ENCODE results near the gene ACAD10.
A peak's percentile ranks its signal among the peaks of the same experiment; 100 is the strongest.
"Not testable (repeated sequence)": the region's sequence is repeated elsewhere in the genome, so short reads cannot be mapped to it uniquely, and the experiment has no call there.

The ACAD10 gene

GRCh38 chr12:111685811-111686573 is at the start of gene ACAD10, which contains the start of gene BRAP:
ACAD10 (plus strand) TSS chr12:111686053; CDS start chr12:111692710, 6,657 bp downstream.
BRAP (minus strand) TSS chr12:111685956; CDS start chr12:111685792, 164 bp downstream.
- peak; percentile 73 for DNase-seq (ENCODE audit: low read depth, low spot score)

- DNase-seq (ENCODE audit: low read depth, low spot score) = no peak
Observed at GRCh38 chr12:111636209-111636945, 49.5 kb upstream of the ACAD10 start.

GRCh38 chr12:111638556-111638955 is 47.3 kb upstream of the ACAD10 start:
- DNase-seq (ENCODE audit: low read depth, low spot score) = no peak

DNA sequence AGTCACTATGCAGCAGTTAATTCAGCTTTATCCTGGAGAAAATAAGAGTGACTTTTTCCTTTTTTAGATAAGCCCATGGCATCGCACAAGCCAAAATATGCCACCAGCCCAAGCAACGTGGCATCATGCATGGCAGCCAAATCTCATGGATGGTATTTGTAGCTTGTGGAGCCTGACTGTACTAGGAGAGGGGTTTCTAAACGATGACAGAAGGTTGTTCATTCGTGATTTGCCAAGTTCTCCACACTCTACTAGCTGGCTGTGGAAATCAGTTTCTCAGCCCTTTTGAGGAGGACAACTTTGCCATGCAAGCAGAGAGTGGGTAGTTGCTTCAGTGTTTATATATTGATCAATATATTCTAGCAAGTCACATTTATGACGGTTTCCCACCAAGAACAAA is 45.3 kb upstream of the ACAD10 start:
- DNase-seq (ENCODE audit: low read depth, low spot score) = no peak

- DNase-seq (ENCODE audit: low read depth, low spot score) = no peak
Observed at GRCh38 chr12:111642681-111643426, 43.0 kb upstream of the ACAD10 start.

DNA sequence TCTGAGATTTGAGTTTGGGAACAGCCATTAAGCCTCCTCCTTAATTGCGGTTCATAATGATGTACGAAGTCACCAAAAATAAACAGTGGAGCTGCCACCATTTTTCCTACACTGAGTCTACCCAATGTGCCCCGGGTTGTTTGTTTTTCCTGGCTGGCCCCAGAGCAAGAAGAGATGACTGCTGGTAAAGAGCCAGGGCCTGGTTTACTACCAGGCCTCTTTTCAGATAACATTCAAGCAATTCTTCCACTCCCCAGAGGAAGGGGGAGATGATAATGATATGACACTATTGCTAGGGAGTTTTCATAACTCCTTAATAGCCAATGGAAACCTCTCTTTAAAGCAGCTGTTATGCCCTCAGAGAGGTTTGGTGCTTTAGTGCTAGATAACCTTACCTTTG is 42.4 kb upstream of the ACAD10 start:
- DNase-seq (ENCODE audit: low read depth, low spot score) = no peak

GRCh38 chr12:111645433-111645832 is 40.4 kb upstream of the ACAD10 start:
- no peak for DNase-seq (ENCODE audit: low read depth, low spot score)

DNA sequence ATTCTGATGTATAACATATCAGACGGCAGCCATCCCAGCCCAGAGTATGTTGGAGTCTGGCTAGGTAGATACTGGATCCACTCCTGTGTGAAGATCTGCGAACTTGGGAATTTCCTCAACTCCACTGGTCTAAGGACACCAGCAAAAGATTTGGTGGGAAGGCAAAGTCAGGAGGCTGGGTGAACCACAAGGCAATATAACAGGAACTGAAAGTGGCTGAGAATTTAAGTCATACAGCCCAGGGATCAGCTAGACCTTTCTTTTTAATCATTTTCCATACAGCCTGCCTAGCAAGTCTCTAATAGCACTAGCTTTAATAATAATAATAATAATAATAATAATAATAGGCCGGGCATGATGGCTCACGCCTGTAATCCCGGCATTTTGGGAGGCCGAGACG is 34.9 kb upstream of the ACAD10 start:
- no peak for DNase-seq (ENCODE audit: low read depth, low spot score)

GRCh38 chr12:111652530-111652929 is 33.3 kb upstream of the ACAD10 start:
- not testable (repeated sequence) for DNase-seq (ENCODE audit: low read depth, low spot score)

DNA sequence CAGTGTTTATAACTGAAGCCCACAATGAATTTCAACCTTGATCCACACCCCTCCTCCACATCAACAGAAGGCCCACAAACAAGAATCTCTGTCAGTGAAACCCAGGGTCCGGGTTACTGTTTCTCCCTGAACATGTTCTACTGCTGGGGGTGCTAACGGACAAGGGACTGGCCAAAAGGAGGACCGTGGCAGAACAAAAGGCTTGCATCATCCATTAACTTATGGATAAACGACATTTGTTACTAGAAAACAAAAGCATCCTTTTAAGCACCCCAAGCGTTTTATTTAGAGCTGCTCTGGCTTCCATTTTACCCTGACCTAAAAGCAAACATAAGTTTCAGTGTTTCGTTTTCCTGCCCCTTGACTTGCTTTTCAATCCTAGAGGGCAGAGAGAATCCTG is 32.3 kb upstream of the ACAD10 start:
- no peak for DNase-seq (ENCODE audit: low read depth, low spot score)

- DNase-seq (ENCODE audit: low read depth, low spot score) = no peak
Observed at GRCh38 chr12:111655356-111655755, 30.5 kb upstream of the ACAD10 start.

- no peak for DNase-seq (ENCODE audit: low read depth, low spot score)
Observed at GRCh38 chr12:111656016-111656415, 29.8 kb upstream of the ACAD10 start.

GRCh38 chr12:111664499-111664898 is 21.4 kb upstream of the ACAD10 start:
- no peak for DNase-seq (ENCODE audit: low read depth, low spot score)

GRCh38 chr12:111664961-111665865 is 20.6 kb upstream of the ACAD10 start:
- no peak for DNase-seq (ENCODE audit: low read depth, low spot score)

DNA sequence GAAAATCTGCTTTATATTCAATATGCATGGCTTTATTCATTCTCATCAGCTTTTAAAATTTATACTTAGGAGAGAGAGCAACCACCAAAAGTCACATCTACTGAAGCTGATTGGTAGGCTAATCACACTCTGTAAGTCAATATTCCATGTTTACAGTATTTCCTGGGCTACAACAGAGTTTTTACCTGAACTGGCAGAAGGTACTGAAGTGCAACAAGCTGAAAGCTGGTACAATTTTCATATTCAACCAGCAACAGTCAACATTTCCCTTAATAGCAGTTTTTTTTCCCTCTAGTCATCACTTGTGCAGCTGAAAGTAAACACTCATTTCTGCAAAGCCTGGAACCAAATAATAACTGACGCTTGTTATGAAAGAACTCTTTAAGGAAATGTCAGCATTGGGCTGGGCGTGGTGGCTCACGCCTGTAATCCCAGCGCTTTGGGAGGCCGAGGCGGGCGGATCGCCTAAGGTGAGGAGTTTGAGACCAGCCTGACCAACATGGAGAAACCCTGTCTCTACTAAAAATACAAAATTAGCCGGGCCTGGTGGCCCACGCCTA is 13.0 kb upstream of the ACAD10 start:
- DNase-seq (ENCODE audit: low read depth, low spot score) = no peak

DNA sequence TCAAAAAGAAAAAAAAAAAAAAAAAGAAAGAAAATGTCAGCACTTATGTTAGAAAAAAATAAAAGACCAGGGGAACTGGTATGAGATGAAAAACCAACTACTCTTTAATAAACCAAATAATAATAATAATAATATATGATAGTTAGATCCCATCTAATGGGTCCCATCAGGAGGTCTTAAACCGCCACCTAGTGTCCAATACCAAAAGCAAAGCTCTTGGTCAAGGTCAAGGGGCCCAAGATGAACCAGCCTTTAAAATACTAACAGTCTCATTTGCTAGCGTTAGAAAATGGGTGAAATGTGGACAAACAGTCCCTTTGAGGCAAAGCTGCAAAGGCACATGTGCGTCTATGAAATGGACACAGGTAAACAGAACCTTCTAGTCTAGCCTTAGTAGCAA is 12.3 kb upstream of the ACAD10 start:
- no peak for DNase-seq (ENCODE audit: low read depth, low spot score)

DNA sequence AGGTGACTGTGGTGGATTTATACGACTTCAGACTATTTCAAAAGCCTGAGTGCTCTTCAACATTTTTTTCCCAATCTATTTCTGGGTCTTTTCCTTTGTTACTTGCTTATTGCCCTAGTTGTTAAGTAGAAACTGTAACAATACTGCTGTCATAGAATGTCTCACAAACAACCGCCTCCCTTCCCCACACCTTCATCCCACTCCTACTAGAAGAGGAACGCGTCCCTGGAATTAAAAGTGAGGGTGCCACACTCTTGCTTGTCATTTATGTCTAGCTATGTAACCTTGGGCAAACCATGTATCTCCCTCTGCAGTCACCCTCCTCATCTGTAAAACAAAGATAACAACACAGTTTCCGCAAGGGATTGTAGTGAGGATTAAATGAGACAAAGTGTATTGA is 8.7 kb upstream of the ACAD10 start:
- no peak for DNase-seq (ENCODE audit: low read depth, low spot score)

DNA sequence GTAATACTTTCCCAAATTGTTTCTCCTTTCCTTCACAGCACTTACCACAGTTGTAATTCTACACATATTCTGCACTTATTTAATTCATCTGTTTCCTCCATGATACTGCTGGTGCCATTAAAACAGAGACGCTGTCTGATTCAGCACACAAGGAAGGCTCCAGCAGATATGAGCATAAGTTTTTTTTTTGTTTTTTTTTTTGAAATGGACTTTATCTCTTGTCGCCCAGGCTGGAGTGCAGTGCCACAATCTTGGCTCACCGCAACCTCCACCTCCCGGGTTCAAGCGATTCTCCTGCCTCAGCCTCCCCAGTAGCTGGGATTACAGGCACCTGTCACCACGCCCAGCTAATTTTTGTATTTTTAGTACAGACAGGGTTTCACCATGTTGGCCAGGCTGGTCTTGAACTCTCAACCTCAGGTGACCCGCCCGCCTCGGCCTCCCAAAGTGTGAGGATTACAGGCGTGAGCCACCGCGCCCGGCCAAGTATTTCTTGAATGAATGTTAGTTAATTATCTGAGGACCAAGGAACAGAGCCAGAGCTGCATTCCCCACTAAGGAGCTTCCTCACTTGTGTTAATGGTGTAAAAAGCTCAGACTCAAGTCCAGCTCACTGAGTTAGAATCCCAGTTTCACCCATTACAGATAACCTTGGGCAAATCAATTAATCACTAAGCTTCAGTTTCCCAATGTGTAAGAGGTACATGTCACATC is 1.2 kb upstream of the ACAD10 start:
- DNase-seq (ENCODE audit: low read depth, low spot score) = not testable (repeated sequence)

DNA sequence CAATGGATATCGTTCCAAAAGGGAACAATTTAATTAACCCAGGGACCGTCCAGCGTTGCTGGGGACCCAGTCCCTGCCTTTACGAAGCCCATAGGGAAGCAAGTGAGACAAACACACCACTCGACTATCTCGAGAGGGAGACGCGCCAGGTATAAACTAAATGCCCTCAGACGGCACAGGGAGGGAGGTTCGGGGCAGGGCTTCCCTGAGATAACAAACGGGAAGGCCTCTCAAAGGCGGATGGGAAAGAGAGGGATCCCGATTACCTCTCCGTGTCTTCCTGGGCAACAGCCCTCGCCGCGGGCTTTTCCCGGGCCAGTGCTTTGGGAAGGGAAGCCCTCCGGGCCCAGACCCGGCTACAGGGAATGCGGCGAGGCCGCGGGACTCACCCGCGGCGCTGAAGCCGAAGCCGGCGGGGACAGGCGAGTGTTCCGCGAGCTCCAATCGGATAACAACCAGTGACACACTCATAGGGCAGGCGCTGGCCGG is 487 bp upstream of the ACAD10 start:
- DNase-seq (ENCODE audit: low read depth, low spot score) = no peak

DNA sequence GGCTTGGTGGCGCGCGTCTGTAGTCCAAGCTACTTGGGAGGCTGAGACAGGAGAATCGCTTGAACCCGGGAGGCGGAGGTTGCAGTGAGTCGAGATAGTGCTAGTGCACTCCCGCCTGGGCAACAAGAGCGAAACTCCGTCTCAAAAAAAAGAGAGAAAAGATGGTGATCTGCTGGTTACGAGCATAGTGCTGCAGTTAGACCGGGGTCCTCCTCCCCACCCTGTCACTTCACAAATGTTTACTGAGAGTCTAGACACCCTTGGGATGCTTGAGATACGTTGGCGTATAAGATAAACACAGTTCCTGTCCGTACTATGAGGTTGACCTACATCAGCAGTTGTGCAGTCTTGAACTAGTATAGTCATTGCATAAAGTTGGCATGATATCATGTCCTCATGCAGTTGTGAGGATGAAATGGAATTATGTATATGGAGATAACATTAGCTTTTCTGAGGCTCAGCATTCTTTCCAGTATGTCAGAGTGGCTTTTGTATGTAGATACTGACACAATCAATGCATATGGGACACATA is 787 bp downstream of the ACAD10 start:
- DNase-seq (ENCODE audit: low read depth, low spot score) = no peak
